SU-DHL-6 (cell line): Measurements from ENCODE around the gene AFF2.

Experiments
- H2AFZ ChIP-seq: fragments of 200-600 bp; sonication (generic); 2 replicates; pipeline ENCODE4 v1.6.1; 2014; ENCODE audit warnings: low read depth, mild to moderate bottlenecking, moderate library complexity, mixed read lengths, antibody characterized with exemption, low read length; ENCODE audit not compliant: severe bottlenecking
- H3F3A ChIP-seq: fragments of 200-600 bp; shearing (Covaris generic); 2 replicates; pipeline ENCODE4 v1.6.0; 2016; ENCODE audit warnings: antibody characterized with exemption, mild to moderate bottlenecking; ENCODE audit not compliant: insufficient read depth
- H3K27ac ChIP-seq: fragments of 200-600 bp; sonication (generic); 2 replicates; pipeline ENCODE4 v1.5.1; 2016; ENCODE audit warnings: low read depth, mild to moderate bottlenecking, low read length, moderate library complexity, mixed read lengths
- H3K27me3 ChIP-seq: fragments of 200-600 bp; sonication (generic), shearing (Covaris generic); 2 replicates; pipeline ENCODE4 v1.6.0; 2014; ENCODE audit warnings: mild to moderate bottlenecking, low read length
- H3K36me3 ChIP-seq: fragments of 200-600 bp; sonication (generic); 2 replicates; pipeline ENCODE4 v1.6.1; 2014; ENCODE audit warnings: mild to moderate bottlenecking, low read length, mixed read lengths
- H3K4me2 ChIP-seq: fragments of 300-600, 200-600 bp; shearing (Covaris generic), sonication (generic); 2 replicates; pipeline ENCODE4 v1.6.0; 2014; ENCODE audit warnings: low read length, low read depth, mild to moderate bottlenecking; ENCODE audit not compliant: poor library complexity, severe bottlenecking
- H3K4me3 ChIP-seq: fragments of 200-600 bp; sonication (generic); 2 replicates; pipeline ENCODE4 v1.5.1; 2014; ENCODE audit warnings: antibody characterized with exemption, low read length, mild to moderate bottlenecking, mixed read lengths; ENCODE audit not compliant: insufficient read depth, poor library complexity, severe bottlenecking
- H3K79me2 ChIP-seq: fragments of 200-600 bp; sonication (generic); 2 replicates; pipeline ENCODE4 v1.6.1; 2014; ENCODE audit warnings: mild to moderate bottlenecking, low read length, moderate library complexity; ENCODE audit not compliant: insufficient read depth
- H3K9ac ChIP-seq: fragments of 200-600 bp; sonication (generic); 2 replicates; pipeline ENCODE4 v1.7.0; 2014; ENCODE audit warnings: mild to moderate bottlenecking, low read length
- H3K9me2 ChIP-seq: fragments of 200-600 bp; sonication (generic); replicated peaks from 2 replicates; pipeline ENCODE4 v1.6.1; 2014; ENCODE audit warnings: low read length; ENCODE audit not compliant: insufficient read depth
- H3K9me3 ChIP-seq: fragments of 200-600 bp; sonication (generic); 2 replicates; pipeline ENCODE4 v1.6.1; 2014; ENCODE audit warnings: low read length, mixed read lengths; ENCODE audit not compliant: insufficient read depth
- H4K20me1 ChIP-seq: fragments of 200-600 bp; sonication (generic); 2 replicates; pipeline ENCODE4 v1.6.1; 2014; ENCODE audit warnings: low read depth, mild to moderate bottlenecking, antibody characterized with exemption, low read length, moderate library complexity, mixed read lengths
- EZH2phosphoT487 ChIP-seq: fragments of 200-600 bp; sonication (generic), shearing (Covaris generic); conservative IDR thresholded peaks from 2 replicates; pipeline ENCODE4 v1.6.1; 2018; ENCODE audit warnings: mild to moderate bottlenecking, antibody characterized with exemption, low read length, moderate library complexity, mixed read lengths
- TF ChIP-seq, protein P1 (sequence below): fragments of 200-600 bp; sonication (generic); IDR thresholded peaks from one replicate; pipeline ENCODE4 v1.5.1; 2017; ENCODE audit warnings: antibody characterized with exemption, mild to moderate bottlenecking, low read length, moderate library complexity; ENCODE audit not compliant: insufficient read depth, poor library complexity, severe bottlenecking

AFF2 gene

DNA sequence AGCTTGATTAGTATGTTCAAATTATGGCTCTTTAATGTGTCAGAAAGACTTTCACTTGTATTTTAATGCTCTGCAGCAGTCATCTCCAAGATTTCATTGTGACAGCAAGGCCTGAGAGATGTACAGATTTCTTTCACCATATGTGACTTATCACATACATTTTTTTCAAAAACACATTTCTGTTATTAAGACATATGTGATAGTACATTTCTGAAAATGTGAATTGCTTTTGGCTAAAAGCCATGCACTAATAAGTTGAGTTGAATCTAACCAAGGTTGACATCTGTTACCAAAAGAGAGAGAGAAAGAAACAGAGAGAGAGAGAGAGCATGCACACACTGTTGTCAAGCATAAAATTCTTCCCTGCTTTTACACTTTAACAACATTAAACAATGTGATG lies 409.3 kb downstream of the AFF2 start:
- Histone ChIP-seq H3K27ac (no peak overlapping the region), H3K9me3 (no peaks in the 10 kb centered on the region), H3K79me2 (no peaks in the 10 kb centered on the region), H3K4me2 (no peak overlapping the region), H3K27me3 (no peaks in the 10 kb centered on the region), H3K36me3 (no peaks in the 10 kb centered on the region), H3K9ac (no peak overlapping the region), H3F3A (no peaks in the 10 kb centered on the region), H4K20me1 (no peaks in the 10 kb centered on the region), H2AFZ (no peak overlapping the region), H3K4me3 (no peak overlapping the region), H3K9me2 (no peaks in the 10 kb centered on the region)
- no peak for TF ChIP-seq EZH2phosphoT487
- TF ChIP-seq, protein P1, sequence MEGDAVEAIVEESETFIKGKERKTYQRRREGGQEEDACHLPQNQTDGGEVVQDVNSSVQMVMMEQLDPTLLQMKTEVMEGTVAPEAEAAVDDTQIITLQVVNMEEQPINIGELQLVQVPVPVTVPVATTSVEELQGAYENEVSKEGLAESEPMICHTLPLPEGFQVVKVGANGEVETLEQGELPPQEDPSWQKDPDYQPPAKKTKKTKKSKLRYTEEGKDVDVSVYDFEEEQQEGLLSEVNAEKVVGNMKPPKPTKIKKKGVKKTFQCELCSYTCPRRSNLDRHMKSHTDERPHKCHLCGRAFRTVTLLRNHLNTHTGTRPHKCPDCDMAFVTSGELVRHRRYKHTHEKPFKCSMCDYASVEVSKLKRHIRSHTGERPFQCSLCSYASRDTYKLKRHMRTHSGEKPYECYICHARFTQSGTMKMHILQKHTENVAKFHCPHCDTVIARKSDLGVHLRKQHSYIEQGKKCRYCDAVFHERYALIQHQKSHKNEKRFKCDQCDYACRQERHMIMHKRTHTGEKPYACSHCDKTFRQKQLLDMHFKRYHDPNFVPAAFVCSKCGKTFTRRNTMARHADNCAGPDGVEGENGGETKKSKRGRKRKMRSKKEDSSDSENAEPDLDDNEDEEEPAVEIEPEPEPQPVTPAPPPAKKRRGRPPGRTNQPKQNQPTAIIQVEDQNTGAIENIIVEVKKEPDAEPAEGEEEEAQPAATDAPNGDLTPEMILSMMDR, result no peak

DNA sequence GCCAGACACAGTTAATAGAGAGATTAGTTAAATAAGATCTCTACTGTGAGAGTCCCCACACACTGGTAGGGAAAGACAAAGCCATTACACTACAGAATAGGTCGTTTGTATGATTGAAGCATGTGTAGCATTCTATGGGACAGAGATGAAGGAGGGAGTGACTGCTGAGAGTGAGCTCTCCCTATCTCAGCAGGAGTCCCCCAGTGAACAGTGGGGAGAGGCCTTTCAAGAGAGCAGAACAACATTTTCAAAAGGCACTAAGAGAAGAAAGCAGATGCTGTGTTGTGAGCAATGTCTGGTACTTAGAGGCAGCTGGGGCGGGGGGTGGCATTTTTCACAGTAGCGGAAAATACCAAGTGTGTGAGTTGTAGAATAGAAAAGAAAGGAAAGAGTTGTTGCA lies 413.6 kb downstream of the AFF2 start:
- H3K9ac ChIP-seq, result no peak overlapping the region
- no peaks in the 10 kb centered on the region for H3K36me3 ChIP-seq

GRCh38 chrX:148914783-148915182 lies 414.4 kb downstream of the AFF2 start:
- Histone ChIP-seq H3K4me2 (no peak overlapping the region), H3K4me3 (no peak overlapping the region), H3K9me2 (no peaks in the 10 kb centered on the region), H3K9ac (no peak overlapping the region), H3K36me3 (no peaks in the 10 kb centered on the region), H3K27me3 (no peaks in the 10 kb centered on the region), H3K79me2 (no peaks in the 10 kb centered on the region), H3K27ac (no peak overlapping the region), H2AFZ (no peak overlapping the region), H3K9me3 (no peaks in the 10 kb centered on the region), H4K20me1 (no peaks in the 10 kb centered on the region), H3F3A (no peaks in the 10 kb centered on the region)
- TF ChIP-seq, protein P1, result no peak
- TF ChIP-seq EZH2phosphoT487, result no peak

More for the DNA sequence above, 413.6 kb downstream of the AFF2 start:
- H3K27me3 ChIP-seq, result no peaks in the 10 kb centered on the region
- H4K20me1 ChIP-seq, result no peaks in the 10 kb centered on the region
- no peak for TF ChIP-seq EZH2phosphoT487
- TF ChIP-seq, protein P1, result no peak
- H3K4me3 ChIP-seq, result no peak overlapping the region
- no peaks in the 10 kb centered on the region for H3K9me2 ChIP-seq
- no peak overlapping the region for H3K27ac ChIP-seq
- H3K9me3 ChIP-seq, result no peaks in the 10 kb centered on the region
- H2AFZ ChIP-seq, result no peak overlapping the region
- H3F3A ChIP-seq, result no peaks in the 10 kb centered on the region
- no peak overlapping the region for H3K4me2 ChIP-seq
- H3K79me2 ChIP-seq, result no peaks in the 10 kb centered on the region

DNA sequence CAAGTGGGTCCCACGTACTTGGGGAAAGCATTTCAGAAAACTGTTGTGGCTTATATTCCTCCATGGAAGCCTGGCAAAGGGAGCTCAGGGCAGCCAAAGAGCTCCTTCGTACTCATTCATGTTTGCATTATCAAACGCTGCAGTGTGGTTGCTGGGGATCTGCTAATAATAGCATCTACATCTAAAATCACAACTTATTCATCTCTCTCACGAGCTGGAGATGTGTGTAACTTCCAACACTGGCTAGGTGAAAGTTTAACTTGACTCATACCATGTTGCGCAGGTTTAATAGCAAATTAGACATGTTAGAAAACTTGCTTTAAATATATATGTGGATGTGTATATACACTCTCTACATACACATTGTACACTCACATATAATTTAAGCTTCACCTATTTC lies 415.1 kb downstream of the AFF2 start:
- Histone ChIP-seq H2AFZ (no peak overlapping the region), H3K36me3 (no peaks in the 10 kb centered on the region), H3K9me3 (no peaks in the 10 kb centered on the region), H3F3A (no peaks in the 10 kb centered on the region), H4K20me1 (no peaks in the 10 kb centered on the region), H3K79me2 (no peaks in the 10 kb centered on the region), H3K9ac (no peak overlapping the region), H3K27me3 (no peaks in the 10 kb centered on the region), H3K27ac (no peak overlapping the region), H3K4me2 (no peak overlapping the region), H3K9me2 (no peaks in the 10 kb centered on the region), H3K4me3 (no peak overlapping the region)
- TF ChIP-seq EZH2phosphoT487, result no peak
- TF ChIP-seq, protein P1, result no peak
